ENCODE measurements around the gene PCMT1. TPM values are rescaled to one million over a fixed set of nuclear protein-coding genes. Genes with fewer than 3 reads are reported as not detected.
A peak's percentile ranks its signal among the peaks of the same experiment; 100 is the strongest.

PCMT1 gene
- total and polyA plus RNA-seq, 9 of the 15 experiments (the other 6 are each of a cell fraction or from before 2014, with no cell fraction given), result 217 to 541 (median 327) TPM

DNA sequence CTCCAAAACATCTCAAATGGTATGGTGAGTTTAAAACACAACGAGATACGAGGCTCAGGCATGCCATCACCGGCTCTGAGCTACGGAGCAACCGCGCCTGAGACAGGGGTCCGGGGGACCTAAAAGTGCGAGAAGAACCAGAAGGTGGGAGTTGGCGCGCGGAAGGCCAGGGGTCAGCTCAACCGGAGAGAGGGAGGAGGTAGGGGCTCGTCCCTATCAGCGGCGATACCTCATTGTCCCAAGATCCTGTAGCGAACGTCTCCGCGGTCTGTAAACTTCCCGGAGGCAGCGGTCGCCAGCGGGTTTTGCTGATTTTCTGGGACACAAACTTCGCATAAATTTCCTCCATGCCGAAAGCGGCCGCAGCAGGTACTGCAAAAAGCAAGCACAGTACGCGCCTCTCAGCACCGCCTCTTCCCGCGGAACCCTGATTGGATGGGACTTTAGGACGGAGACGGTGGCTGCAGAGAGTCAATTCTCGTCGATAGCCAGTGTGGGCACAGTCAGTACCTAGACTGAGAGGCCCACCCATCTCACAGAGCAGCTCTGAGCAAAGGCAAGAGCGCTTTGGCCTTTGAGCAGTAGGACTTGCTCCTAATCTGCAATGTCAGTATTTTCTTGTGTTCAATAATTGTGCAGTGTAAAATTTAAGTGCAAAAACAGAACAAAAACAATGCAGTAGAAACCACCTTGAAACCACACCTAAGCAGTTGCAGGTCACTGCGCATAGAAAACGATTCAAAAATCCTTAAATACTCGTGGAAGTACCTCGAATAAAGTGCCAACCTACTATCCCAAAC lies 3.2 kb upstream of the PCMT1 start, which contains the start of gene NUP43 (continued):
- TF ChIP-seq ZNF586 (CRISPR knock-in tag; conservative IDR thresholded peaks at IDR 0.05) (no peak), ZNF124 (CRISPR knock-in tag; IDR thresholded peaks at IDR 0.05) (no peak), BHLHE40 (IDR thresholded peaks at IDR 0.05; ENCODE audit: low read length) (no peak; the same call in 1 of the 2 replicates), LEF1 (IDR thresholded peaks at IDR 0.05) (no peak), LCOR (CRISPR knock-in tag; IDR thresholded peaks at IDR 0.05) (peak; percentile 97), SREBF2 (CRISPR knock-in tag; IDR thresholded peaks at IDR 0.05) (no peak), ZNF551 (CRISPR knock-in tag; IDR thresholded peaks at IDR 0.05) (no peak), SMAD3 (CRISPR knock-in tag; conservative IDR thresholded peaks at IDR 0.05) (no peak), TEAD4 (IDR thresholded peaks at IDR 0.05; ENCODE audit: low read length) (no peak), TEAD4 (CRISPR knock-in tag; IDR thresholded peaks at IDR 0.05; ENCODE audit: borderline replicate concordance) (no peak), ETV6 (IDR thresholded peaks at IDR 0.05; ENCODE audit: borderline replicate concordance in 1 of 2, low read depth in 2 of 2, low read length in 1 of 2) (no peak), ETV6 (CRISPR knock-in tag; IDR thresholded peaks at IDR 0.05; ENCODE audit: borderline replicate concordance) (no peak), ZNF76 (CRISPR knock-in tag; IDR thresholded peaks at IDR 0.05; ENCODE audit: borderline replicate concordance) (no peak), CHD4 (IDR thresholded peaks at IDR 0.05; ENCODE audit: insufficient read depth, insufficient replicate concordance, low read depth, low read length, poor library complexity, severe bottlenecking) (no peak), GATA2 (CRISPR knock-in tag; IDR thresholded peaks at IDR 0.05) (no peak), HOXB6 (CRISPR knock-in tag; IDR thresholded peaks at IDR 0.05; ENCODE audit: borderline replicate concordance) (no peak), MTA3 (IDR thresholded peaks at IDR 0.05; ENCODE audit: borderline replicate concordance) (peak; percentile 100)
- TF ChIP-seq, protein P1, sequence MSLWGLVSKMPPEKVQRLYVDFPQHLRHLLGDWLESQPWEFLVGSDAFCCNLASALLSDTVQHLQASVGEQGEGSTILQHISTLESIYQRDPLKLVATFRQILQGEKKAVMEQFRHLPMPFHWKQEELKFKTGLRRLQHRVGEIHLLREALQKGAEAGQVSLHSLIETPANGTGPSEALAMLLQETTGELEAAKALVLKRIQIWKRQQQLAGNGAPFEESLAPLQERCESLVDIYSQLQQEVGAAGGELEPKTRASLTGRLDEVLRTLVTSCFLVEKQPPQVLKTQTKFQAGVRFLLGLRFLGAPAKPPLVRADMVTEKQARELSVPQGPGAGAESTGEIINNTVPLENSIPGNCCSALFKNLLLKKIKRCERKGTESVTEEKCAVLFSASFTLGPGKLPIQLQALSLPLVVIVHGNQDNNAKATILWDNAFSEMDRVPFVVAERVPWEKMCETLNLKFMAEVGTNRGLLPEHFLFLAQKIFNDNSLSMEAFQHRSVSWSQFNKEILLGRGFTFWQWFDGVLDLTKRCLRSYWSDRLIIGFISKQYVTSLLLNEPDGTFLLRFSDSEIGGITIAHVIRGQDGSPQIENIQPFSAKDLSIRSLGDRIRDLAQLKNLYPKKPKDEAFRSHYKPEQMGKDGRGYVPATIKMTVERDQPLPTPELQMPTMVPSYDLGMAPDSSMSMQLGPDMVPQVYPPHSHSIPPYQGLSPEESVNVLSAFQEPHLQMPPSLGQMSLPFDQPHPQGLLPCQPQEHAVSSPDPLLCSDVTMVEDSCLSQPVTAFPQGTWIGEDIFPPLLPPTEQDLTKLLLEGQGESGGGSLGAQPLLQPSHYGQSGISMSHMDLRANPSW (CRISPR knock-in tag; IDR thresholded peaks at IDR 0.05), result peak; percentile 51; the same call in 1 of the 2 replicates
- TF ChIP-seq, protein P2, sequence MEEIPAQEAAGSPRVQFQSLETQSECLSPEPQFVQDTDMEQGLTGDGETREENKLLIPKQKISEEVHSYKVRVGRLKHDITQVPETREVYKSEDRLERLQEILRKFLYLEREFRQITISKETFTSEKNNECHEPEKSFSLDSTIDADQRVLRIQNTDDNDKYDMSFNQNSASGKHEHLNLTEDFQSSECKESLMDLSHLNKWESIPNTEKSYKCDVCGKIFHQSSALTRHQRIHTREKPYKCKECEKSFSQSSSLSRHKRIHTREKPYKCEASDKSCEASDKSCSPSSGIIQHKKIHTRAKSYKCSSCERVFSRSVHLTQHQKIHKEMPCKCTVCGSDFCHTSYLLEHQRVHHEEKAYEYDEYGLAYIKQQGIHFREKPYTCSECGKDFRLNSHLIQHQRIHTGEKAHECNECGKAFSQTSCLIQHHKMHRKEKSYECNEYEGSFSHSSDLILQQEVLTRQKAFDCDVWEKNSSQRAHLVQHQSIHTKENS (CRISPR knock-in tag; IDR thresholded peaks at IDR 0.05), result no peak
- TF ChIP-seq, protein P3, sequence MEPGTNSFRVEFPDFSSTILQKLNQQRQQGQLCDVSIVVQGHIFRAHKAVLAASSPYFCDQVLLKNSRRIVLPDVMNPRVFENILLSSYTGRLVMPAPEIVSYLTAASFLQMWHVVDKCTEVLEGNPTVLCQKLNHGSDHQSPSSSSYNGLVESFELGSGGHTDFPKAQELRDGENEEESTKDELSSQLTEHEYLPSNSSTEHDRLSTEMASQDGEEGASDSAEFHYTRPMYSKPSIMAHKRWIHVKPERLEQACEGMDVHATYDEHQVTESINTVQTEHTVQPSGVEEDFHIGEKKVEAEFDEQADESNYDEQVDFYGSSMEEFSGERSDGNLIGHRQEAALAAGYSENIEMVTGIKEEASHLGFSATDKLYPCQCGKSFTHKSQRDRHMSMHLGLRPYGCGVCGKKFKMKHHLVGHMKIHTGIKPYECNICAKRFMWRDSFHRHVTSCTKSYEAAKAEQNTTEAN (CRISPR knock-in tag; IDR thresholded peaks at IDR 0.05), result no peak
- TF ChIP-seq, protein P4, sequence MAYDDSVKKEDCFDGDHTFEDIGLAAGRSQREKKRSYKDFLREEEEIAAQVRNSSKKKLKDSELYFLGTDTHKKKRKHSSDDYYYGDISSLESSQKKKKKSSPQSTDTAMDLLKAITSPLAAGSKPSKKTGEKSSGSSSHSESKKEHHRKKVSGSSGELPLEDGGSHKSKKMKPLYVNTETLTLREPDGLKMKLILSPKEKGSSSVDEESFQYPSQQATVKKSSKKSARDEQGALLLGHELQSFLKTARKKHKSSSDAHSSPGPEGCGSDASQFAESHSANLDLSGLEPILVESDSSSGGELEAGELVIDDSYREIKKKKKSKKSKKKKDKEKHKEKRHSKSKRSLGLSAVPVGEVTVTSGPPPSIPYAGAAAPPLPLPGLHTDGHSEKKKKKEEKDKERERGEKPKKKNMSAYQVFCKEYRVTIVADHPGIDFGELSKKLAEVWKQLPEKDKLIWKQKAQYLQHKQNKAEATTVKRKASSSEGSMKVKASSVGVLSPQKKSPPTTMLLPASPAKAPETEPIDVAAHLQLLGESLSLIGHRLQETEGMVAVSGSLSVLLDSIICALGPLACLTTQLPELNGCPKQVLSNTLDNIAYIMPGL (CRISPR knock-in tag; IDR thresholded peaks at IDR 0.05), result peak; percentile 94
